Natural killer cell (primary cell): ENCODE measurements around the gene MRPL40. TPM values are rescaled to one million over a fixed set of nuclear protein-coding genes. Genes with fewer than 3 reads are reported as not detected.

ENCODE experiments used
- ATAC-seq, 3 donors: fragments of 150-1000 bp in 2 of 3; fragments of 200-7000 bp in 1 of 3; cut with Tn5 transposase; 1 replicate in 1 of 3; 2 replicates in 2 of 3; pipeline ENCODE4 v1.10.0; 2021; ENCODE audit warnings: mild to moderate bottlenecking in 2 of 3, moderate library complexity in 2 of 3
- DNase-seq, 2 donors: peaks; one replicate each; pipeline versions ENCODE4 v3.0.0 to v3.0.0-alpha.2; 2013 to 2021; ENCODE audit warnings: mixed read lengths in 1 of 2
- H3K27ac ChIP-seq: one replicate; pipeline ENCODE4 v1.5.1; 2013; ENCODE audit warnings: mild to moderate bottlenecking, low read length
- H3K27me3 ChIP-seq: one replicate; pipeline ENCODE4 v1.6.1; 2013; ENCODE audit warnings: low read length; ENCODE audit not compliant: control insufficient read depth, insufficient read depth
- H3K36me3 ChIP-seq: one replicate; pipeline ENCODE4 v1.6.1; 2013; ENCODE audit warnings: low read length; ENCODE audit not compliant: control insufficient read depth, insufficient read depth
- H3K4me1 ChIP-seq: one replicate; pipeline ENCODE4 v1.6.1; 2013; ENCODE audit warnings: low read length; ENCODE audit not compliant: control insufficient read depth, insufficient read depth
- H3K4me3 ChIP-seq: one replicate; pipeline ENCODE4 v1.5.1; 2013; ENCODE audit warnings: low read length
- H3K9me3 ChIP-seq: one replicate; pipeline ENCODE4 v1.6.1; 2013; ENCODE audit warnings: low read length; ENCODE audit not compliant: control insufficient read depth, insufficient read depth
- H3K27ac Mint-ChIP-seq, 2 donors: one replicate each; pipeline ENCODE4 v1.8.0; 2022; ENCODE audit warnings: mild to moderate bottlenecking in 2 of 2, mixed read lengths in 2 of 2, moderate library complexity in 1 of 2
- H3K27me3 Mint-ChIP-seq, 2 donors: one replicate each; pipeline ENCODE4 v1.8.0; 2022; ENCODE audit warnings: low read depth in 2 of 2, mixed read lengths in 2 of 2
- H3K36me3 Mint-ChIP-seq: one replicate; pipeline ENCODE4 v1.8.0; 2022; ENCODE audit warnings: mixed read lengths
- H3K4me1 Mint-ChIP-seq, 2 donors: one replicate each; pipeline ENCODE4 v1.8.0; 2022; ENCODE audit warnings: mixed read lengths in 2 of 2
- H3K4me3 Mint-ChIP-seq: one replicate; pipeline ENCODE4 v1.8.0; 2022; ENCODE audit warnings: mild to moderate bottlenecking, moderate library complexity, mixed read lengths
- H3K9me3 Mint-ChIP-seq, 2 donors: one replicate each; pipeline ENCODE4 v1.8.0; 2022; ENCODE audit warnings: mixed read lengths in 2 of 2
- CTCF ChIP-seq: fragments of 200-600 bp; IDR thresholded peaks from one replicate; pipeline ENCODE4 v1.8.0; 2022; ENCODE audit warnings: antibody characterized with exemption
- WGBS: methylation state at CpG from one replicate; pipeline ENCODE4 v1.1.7; 2013; ENCODE audit warnings: missing lambda C conversion rate; ENCODE audit not compliant: insufficient coverage; 5-methylcytosine and 5-hydroxymethylcytosine counted together
- intact Hi-C: fragments of 100-400 bp; cut with micrococcal nuclease; formaldehyde crosslinking; loops from one replicate; pipeline ENCODE4 v1.14.2; 2022
- total RNA-seq, 4 donors: library from RNA; stranded (reverse); fragments of 120-200 nt in 1 of 4; gene quantifications; one replicate each; pipeline versions ENCODE4 v1.2.3 to v1.2.4, GENCODE V29; 2013 to 2022

MRPL40 gene
- total RNA-seq, 3 donors from 2014 or later (not counting 1 experiment from before 2014, with no cell fraction given), result 11.6 to 16.7 (median 14.2) TPM

DNA sequence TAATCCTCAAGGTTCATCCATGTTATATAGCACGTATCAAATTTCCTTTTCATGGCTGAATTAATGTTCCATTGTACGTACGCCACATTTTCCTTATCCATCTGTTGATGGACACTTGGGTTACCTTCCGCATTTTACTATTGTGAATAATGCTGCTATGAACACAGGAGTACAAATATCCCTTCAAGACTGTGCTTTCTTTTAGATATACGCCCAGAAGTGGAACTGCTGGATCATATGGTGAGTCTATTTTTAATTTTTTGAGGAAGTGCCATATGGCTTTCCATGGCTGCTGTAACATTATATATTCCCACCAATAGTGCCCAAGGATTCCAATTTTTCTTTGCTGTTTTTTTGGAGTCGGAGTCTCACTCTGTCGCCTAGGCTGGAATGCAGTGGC lies 6.0 kb downstream of the MRPL40 start:
- ATAC-seq (no peak), DNase-seq (no peak)
- H3K27me3 ChIP-seq, result no peaks in the 10 kb centered on the region
- peaks cover 17% of the 10 kb centered on the region for H3K36me3 ChIP-seq
- H3K9me3 ChIP-seq, result no peaks in the 10 kb centered on the region
- intact Hi-C loops, result loop anchor here (10.0 kb wide), 1 partner anchor 313 kb away; the partner anchor contains the start of gene DGCR2
- Mint-ChIP-seq H3K4me1 (peaks cover 11 to 12% of the 10 kb centered on the region in 2 donors), H3K4me3 (no peak overlapping the region), H3K9me3 (no peaks in the 10 kb centered on the region), H3K27me3 (no peaks in the 10 kb centered on the region), H3K36me3 (peaks cover 6% of the 10 kb centered on the region), H3K27ac (peak overlapping the region in 1 of 2 donors; percentile 2)
- WGBS, result 96% methylated on average over 7 of the region's 7 CpGs
- no peak overlapping the region for H3K27ac ChIP-seq
- no peak overlapping the region for H3K4me3 ChIP-seq
- no peak for TF ChIP-seq CTCF
- peaks cover 5% of the 10 kb centered on the region for H3K4me1 ChIP-seq

DNA sequence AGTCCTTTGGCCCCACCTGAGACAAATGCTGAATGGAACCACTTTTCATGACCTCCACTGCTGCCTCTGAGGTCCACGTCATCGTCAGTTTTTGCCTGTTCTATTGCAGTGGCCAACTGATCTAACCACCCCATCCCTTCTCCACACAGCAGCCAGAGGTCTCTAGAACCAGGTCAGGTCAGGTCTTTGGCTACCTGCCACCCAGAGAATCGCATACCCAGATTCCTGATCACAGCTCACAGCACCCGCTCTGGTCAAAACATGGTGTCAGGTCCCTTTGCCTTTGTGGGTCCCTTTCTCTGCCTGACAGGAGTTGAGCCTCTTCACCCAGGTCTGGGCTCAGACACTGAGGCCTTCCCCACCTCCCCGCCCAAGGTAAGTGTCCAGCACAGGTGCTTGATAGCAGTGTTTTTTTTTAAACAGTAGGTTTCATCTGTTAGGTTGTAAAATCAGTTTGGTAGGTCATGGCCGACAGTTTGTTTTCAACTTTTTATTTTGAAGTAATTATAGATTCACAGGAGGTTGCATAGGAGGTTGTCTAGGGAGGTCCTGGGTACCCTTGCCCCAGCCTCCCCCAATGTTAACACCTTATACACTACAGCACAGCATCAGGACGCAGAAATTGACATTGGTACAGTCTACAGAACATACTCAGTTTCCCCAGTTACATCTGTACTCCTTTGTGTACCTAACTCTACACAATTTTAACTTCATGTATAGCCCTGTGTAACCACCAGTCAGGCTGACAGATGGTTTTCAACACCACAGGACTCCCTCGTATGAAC lies 8.3 kb downstream of the MRPL40 start:
- DNase-seq (no peak), ATAC-seq (no peak)
- peaks cover 21% of the 10 kb centered on the region for H3K36me3 ChIP-seq
- TF ChIP-seq CTCF, result no peak
- H3K27ac ChIP-seq, result no peak overlapping the region
- WGBS, result 91% methylated on average over 8 of the region's 8 CpGs
- intact Hi-C loops, result no loop called here
- peaks cover 18 to 26% of the 10 kb centered on the region in 2 donors for H3K4me1 Mint-ChIP-seq
- H3K36me3 Mint-ChIP-seq, result peaks cover 6% of the 10 kb centered on the region
- no peak overlapping the region for H3K4me3 Mint-ChIP-seq
- peak overlapping the region; percentile 21 to 40 for H3K27ac Mint-ChIP-seq
- H3K9me3 ChIP-seq, result no peaks in the 10 kb centered on the region
- no peaks in the 10 kb centered on the region for H3K27me3 Mint-ChIP-seq
- H3K9me3 Mint-ChIP-seq, result no peaks in the 10 kb centered on the region
- no peaks in the 10 kb centered on the region for H3K27me3 ChIP-seq
- H3K4me3 ChIP-seq, result no peak overlapping the region
- H3K4me1 ChIP-seq, result peaks cover 5% of the 10 kb centered on the region

DNA sequence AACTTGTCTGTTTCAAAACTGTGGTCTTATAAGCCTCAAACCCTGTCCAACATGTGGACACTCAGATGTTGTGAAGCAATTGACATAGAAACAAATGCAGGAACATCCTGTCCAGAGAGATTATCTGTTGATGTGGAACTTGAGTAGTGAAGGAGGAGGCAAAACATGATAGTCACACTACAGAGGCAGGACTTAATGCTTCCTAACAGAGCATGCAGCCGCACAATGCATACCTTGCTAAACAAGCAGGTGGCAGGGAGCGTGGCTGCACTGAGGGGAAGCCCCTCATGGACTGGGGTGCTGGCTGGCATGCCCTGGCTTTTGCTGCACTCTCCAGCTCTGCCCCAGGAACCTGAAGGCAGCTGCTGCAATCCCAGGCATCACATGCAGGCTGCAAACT lies 9.8 kb downstream of the MRPL40 start:
- peak overlapping the region; percentile 31 for H3K4me3 Mint-ChIP-seq
- no peak overlapping the region for H3K27ac Mint-ChIP-seq
- no peak for TF ChIP-seq CTCF
- ATAC-seq (no peak), DNase-seq (no peak)
- H3K36me3 Mint-ChIP-seq, result peaks cover 6% of the 10 kb centered on the region
- 88% methylated on average over 2 of the region's 2 CpGs for WGBS
- no peaks in the 10 kb centered on the region for H3K9me3 ChIP-seq
- H3K4me1 ChIP-seq, result peaks cover 18% of the 10 kb centered on the region
- H3K9me3 Mint-ChIP-seq, result no peaks in the 10 kb centered on the region
- H3K4me1 Mint-ChIP-seq, result peaks cover 28 to 38% of the 10 kb centered on the region in 2 donors
- intact Hi-C loops, result no loop called here
- peaks cover 14% of the 10 kb centered on the region for H3K36me3 ChIP-seq
- H3K27me3 Mint-ChIP-seq, result no peaks in the 10 kb centered on the region
- H3K4me3 ChIP-seq, result no peak overlapping the region
- no peaks in the 10 kb centered on the region for H3K27me3 ChIP-seq
- no peak overlapping the region for H3K27ac ChIP-seq
